ENCODE results near the gene STPG4. TPM values are rescaled to one million over a fixed set of nuclear protein-coding genes. Genes with fewer than 3 reads are reported as not detected.
A peak's percentile ranks its signal among the peaks of the same experiment; 100 is the strongest.
"Not testable (repeated sequence)": the region's sequence is repeated elsewhere in the genome, so short reads cannot be mapped to it uniquely, and the experiment has no call there.

The STPG4 gene
- total RNA-seq, 1 donor from 2014 or later: not detected

DNA sequence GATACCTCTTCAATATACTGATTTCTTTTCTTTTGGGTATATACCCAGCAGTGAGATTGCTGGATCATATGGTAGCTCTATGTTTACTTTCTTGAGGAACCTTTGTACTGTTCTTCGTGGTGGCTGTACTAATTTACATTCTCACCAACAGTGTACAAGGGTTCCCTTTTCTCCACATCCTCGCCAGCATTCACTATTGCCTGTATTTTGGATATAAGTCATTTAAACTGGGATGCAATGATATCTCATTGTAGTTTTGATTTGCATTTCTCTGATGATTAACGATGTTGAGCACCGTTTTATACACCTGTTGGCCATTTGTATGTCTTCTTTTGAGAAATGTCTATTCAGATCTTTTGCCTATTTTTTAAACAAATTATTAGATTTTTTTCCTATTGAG, 30.4 kb downstream of the STPG4 start:
- not testable (repeated sequence) for DNase-seq

DNA sequence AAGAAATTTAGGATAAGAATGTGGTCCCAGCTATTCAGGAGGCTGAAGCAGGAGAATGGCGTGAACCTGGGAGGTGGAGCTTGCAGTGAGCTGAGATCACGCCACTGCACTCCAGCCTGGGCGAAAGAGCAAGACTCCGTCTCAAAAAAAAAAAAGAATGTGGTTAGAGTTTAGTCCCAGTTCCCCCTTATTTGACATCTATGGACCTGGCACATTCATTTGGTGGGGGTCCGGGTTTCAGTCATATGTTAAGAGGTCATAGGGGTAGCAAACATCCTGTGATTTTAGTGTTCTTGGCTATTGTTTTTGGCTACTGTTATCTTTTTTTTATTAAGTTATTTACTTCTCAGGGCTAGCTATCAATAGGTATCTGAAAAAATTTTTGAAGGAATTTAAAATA, 34.7 kb downstream of the STPG4 start:
- DNase-seq: not testable (repeated sequence)

DNA sequence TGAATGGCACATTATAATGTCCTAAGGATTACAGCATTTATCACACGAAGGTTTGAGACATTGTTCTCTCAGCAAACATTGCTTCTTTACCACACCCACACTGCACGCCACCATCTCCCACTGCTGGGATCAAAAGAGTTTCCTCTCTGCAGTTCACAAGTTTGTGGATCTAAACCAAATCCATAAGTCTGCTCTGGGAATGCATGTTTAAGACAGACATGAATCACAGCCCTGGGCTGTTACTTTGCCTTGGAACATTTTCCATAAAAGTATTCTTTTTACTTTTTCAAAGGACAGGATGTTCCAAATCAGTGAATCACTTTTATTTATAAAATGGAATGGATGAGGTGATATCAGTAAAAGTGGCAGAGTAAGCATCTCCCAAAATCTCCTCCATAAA, 36.1 kb downstream of the STPG4 start:
- peak; percentile 75 for DNase-seq

- no peak for DNase-seq
These were observed 36.5 kb downstream of the STPG4 start for GRCh38 chr2:47118581-47118980.

DNA sequence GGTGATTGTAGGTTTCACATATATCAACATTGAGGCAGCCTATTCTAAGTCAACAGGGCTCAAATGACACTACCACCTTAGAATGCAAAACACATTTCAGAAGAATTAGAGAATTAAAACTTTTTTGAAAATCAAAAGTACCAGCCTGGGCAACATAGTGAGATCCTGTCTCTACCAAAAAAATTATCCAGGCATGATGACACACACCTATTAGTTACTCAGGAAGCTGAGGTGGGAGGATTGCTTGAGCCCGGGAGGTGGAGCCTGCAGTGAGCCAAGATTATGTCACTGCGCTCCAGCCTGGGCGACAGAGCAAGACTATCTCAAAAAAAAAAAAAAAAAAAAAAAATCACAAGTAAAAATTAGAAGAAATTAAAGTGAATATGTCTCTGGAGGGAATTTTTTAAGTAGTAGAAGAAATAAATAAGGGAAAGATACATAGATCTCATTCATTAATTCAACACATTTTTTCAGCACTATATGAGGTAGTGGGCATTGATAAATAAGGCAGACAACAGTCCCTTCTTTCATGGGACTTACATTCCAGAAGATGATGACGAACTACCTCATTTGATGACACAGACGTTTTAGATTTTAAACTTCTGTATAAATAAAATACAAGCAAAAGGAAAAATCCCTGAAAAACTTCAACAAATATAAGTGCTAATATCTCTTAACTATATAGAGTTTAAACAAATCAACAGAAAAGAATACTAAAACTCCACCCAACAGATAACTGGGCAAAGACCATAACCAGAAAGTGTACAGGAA, 42.3 kb downstream of the STPG4 start:
- no peak for DNase-seq

DNA sequence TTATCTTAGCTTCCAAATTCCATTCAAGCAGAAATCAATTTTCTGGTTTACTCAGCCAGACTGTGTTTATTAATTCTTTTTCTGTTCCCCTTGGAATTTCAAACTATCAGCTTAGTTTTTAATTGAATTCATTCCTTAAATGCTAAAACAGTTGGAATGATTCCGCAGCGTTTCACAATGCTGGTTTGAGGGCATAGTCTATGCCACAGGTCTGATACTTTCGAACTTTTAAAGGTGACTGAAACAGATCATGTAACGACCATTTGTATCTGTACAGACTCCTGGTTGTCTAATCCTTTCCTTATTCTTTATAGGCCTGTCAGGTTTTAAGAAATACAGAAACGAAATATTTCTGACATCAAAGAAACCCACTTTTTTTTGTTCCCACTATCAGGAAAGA, 45.4 kb downstream of the STPG4 start:
- no peak for DNase-seq

DNA sequence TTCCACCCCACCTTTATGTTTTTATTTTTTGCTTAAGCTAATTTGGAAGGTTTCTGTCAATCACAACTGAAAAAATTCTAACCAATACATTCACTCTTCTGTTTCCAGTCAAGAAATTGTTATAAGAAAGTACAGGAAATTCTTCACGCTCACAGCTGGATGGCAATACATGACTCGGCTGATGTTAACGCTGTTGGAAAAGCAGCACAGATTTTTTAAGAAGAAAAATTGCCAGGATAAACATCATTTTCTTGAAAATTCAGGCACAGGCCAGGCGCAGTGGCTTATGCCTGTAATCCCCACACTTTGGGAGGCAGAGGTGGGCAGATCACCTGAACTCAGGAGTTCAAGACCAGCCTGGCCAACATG, 46.1 kb downstream of the STPG4 start:
- DNase-seq: no peak

GRCh38 chr2:47108267-47109006, 46.7 kb downstream of the STPG4 start:
- DNase-seq: not testable (repeated sequence)

DNA sequence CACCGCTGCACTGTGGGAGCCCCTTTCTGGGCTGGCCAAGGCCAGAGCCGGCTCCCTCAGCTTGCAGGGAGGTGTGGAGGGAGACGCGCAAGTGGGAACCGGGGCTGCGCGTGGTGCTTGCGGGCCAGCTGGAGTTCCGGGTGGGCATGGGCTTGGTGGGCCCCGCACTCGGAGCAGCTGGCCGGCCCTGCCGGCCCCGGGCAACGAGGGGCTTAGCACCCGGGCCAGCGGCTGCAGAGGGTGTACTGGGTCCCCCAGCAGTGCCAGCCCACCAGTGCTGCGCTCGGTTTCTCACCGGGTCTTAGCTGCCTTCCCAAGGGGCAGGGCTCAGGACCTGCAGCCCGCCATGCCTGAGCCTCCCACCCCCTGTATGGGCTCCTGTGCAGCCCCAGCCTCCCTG, 47.9 kb downstream of the STPG4 start:
- not testable (repeated sequence) for DNase-seq

GRCh38 chr2:47106231-47106630, 48.9 kb downstream of the STPG4 start:
- DNase-seq: not testable (repeated sequence)

DNA sequence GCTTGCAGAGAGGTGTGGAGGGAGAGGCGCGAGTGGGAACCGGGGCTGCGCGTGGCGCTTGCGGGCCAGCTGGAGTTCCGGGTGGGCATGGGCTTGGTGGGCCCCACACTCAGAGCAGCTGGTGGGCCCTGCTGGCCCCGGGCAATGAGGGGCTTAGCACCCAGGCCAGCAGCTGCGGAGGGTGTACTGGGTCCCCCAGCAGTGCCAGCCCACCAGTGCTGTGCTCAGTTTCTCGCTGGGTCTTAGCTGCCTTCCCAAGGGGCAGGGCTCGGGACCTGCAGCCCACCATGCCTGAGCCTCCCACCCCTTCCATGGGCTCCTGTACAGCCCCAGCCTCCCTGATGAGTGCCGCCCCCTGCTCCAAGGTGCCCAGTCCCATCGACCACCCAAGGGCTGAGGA, 55.4 kb downstream of the STPG4 start:
- not testable (repeated sequence) for DNase-seq

GRCh38 chr2:47098953-47099352, 56.2 kb downstream of the STPG4 start:
- no peak for DNase-seq

- no peak for DNase-seq
These were observed 57.5 kb downstream of the STPG4 start for GRCh38 chr2:47097563-47097962.

GRCh38 chr2:47096451-47096850, 58.7 kb downstream of the STPG4 start:
- no peak for DNase-seq

DNA sequence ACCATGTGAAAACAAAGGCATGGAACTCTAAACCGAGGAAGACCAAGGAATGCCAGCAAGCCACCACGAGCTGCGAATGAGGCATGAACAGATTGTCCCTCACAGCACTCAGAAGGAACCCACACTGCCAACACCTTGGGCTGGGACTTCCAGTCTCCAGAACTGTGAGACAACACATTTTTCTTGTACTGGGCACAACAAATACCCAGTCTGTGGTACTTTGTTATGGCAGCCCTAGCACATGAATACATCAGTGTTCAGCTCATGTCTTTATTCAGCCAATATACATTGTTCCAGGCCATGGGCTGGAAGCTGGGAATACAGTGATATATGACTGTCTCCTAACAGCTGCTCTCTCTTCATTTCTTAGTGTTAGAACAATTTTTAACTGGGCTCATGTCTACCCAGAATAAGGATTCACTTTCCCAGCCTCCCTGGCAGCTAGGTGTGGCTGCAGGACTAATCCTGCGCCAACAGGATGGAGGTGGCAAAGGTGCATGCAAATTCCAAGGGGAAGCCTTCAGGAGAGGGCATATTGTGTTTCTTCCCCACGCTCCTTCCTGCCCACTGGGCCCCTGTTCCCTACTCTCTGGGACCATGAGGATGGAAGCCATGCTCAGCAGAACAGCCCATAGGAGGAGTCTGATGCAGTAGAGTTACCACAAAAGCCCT, 59.6 kb downstream of the STPG4 start:
- no peak for DNase-seq

- DNase-seq: no peak
These were observed 60.5 kb downstream of the STPG4 start for GRCh38 chr2:47094511-47095142.

- DNase-seq: no peak
These were observed 61.5 kb downstream of the STPG4 start for GRCh38 chr2:47093626-47094025.

GRCh38 chr2:47092465-47092864, 62.6 kb downstream of the STPG4 start:
- no peak for DNase-seq

GRCh38 chr2:47091118-47091517, 64.0 kb downstream of the STPG4 start:
- no peak for DNase-seq

DNA sequence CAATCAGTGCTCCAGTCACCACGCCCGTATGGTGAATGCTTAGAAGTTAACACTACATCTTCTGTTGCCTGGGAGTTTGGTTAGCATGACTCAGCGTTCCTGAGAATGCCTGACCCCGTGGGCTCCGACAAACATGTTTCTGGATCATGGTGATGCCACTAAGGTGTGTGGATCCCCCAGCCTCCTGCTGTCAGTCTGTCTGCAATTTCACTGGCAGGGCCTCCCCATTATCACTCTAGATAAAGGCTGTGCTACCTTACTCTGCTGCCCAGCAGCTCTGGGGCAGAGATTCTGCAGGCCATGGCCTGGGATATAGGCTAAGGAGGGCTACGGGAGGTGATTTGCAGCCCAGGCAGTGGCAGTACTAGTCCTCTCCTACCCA, 66.0 kb downstream of the STPG4 start:
- peak; percentile 74 for DNase-seq

- peak; percentile 97 for DNase-seq
These were observed 66.6 kb downstream of the STPG4 start for GRCh38 chr2:47088371-47089082.

- no peak for DNase-seq
These were observed 68.1 kb downstream of the STPG4 start for GRCh38 chr2:47087051-47087450.

GRCh38 chr2:47086571-47086970, 68.5 kb downstream of the STPG4 start:
- DNase-seq: no peak

Data from dermis blood vessel endothelial cell (primary cell).